NOMO-1 treated with dmso at 0.1 percent for 144 hours (cell line): ENCODE results near the gene CCDC54.
A peak's percentile ranks its signal among the peaks of the same experiment; 100 is the strongest.

ENCODE experiments used
- DNase-seq: peaks from one replicate; lab custom pipeline; 2025; ENCODE audit not compliant: unreplicated experiment; lab: John Stamatoyannopoulos, UW

CCDC54 gene

DNA sequence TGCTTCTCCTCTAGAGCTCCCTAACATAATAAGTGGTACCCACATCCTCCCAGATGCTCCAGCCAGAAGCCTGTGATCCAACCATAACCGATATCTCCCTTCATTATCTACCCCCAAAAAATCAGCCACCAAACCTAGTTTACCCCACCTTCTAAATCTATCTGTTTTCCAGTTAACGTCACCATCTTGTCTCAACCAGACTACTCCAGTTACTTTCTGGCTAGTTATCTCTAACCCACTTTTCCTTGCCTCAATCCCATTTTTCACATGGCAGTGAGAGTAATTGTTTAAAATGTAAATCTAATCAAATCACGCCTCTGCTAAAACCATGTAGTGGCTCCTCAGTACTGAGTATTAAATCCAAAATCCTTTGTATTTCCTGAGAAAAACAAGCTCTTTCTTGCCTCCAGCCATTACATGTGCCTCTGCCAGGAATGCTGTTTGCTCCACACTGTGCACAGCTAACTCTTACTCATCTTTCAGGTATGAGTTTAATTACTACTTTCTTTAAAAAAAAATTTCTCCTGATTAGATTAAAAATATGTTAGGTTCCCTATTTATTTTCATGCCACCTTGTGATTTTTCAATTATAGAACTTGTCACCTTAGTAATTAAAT, 15.4 kb downstream of the CCDC54 start:
- DNase-seq = no peak

DNA sequence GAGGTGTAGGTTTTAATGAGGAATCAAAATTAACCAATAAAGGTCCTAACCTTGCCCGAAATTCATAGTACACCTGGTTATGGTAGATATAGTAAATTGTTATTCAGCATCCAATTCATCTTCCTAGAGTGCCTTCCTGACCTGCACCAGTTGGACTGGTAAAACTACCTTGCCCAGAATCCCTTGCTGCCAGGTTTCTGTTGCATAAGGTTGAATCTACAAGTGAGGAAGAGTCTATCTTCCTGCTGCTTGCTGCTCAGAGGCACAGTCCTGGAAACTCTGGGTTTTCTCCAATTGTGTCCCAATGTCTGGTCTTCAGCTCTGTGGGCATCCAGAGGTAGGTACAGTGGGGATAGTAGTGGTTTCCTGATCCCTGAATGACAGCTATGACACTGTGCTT, 17.3 kb downstream of the CCDC54 start:
- DNase-seq = no peak

DNA sequence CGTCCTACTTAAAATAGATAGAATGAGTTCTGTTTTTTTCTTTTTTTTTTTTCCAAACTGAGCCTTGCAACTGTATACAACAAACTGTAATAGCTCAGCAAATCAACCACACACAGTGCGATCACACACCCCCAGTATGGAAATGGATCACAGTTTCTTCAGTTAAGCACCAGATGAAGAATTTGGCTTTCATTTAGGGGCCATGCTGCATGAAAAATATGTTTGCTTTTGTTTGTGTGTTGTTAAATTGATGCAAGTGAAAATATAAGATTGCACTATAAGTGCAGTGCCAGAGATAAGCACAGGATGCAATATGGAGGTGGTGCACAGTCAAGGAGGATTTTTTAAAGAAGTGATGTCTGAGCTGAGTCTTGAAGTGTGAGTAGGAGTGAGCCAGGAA, 17.8 kb downstream of the CCDC54 start:
- no peak for DNase-seq

DNA sequence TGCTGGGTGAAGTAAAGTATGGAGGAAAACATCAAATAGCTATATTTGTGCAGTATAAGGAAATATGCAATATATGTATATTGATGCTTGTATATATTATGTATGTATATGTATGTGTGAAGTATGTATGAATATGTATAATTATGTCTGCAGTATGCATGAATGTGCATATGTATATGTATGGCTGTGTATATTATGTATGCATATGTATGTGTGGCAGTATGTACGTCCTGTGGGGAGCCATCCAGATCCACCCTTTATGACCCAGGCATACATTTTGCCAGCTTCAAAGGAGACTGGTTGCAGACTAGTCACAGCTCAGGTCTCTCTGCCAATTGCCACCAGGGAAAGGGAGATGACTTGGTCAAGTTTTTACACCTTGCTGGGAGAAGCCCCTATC, 24.1 kb downstream of the CCDC54 start:
- DNase-seq = no peak

DNA sequence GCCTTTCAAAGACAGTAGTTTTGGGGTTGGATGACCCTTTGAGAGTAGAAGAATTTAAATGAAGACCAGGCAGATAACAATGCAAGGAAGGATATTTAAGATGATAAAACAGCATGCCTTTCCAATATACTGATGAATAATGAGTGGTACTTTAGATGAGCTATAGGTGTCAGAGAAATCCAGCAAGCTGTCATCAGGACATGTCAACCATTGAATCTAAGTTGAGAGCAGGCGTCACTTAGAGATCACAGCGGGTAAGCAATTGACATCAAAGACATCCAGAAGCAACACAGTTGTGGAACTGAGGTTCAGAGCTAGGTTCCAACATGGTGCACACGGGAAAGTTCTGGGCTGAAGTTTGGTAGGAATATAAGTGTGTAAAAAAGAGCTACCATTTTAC, 25.0 kb downstream of the CCDC54 start:
- DNase-seq = no peak

DNA sequence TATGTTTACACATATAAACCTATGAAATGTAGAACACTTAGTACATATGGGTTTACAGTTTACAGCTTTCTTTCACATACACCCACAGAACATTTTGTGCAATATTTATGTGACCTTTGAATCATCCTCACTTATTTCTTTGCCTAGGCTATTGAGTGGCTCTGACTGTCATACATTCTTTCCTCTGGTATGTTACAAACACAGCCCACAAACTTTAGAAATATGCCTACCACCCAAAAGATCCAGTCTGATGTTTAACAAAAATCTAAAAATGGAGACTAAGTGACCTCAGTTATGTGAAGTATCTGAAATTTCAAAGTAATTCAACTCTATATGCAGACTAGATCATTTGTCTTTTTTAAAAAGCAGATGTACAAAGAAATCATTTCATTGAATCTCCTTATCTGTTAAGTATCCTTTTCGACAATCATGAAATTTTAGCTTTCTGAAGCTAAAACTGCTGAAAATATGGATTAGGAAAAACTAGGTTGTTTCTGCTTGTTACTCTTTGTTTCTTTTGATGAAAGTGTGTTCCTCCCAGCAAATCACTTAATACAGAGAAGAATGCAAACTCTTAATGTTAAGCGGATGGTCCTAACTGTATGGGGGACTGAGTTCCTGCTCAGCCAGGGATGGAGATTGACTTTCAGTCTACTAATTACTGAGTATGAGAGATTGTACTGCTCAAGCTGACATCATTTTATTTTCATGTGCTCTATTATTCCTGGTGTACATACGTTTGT, 27.7 kb downstream of the CCDC54 start:
- no peak for DNase-seq

DNA sequence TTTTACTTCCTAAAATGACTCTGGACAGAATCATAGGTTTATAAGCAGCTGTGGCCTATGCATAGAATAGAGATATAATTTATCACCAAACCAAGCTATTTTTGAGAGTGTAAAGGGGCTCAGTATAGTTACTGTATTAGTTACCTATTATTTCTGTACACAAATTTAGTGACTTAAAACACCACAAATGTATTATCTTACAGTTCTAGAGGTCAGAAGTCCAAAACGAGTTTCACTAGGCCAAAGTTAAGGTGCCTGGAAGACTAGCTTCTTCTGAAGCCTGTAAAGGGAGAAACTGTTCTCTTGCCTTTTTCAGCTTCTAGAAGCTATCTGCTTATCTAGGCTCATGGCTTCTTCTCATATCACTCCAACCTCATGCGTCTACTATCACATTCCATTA, 30.1 kb downstream of the CCDC54 start:
- no peak for DNase-seq

DNA sequence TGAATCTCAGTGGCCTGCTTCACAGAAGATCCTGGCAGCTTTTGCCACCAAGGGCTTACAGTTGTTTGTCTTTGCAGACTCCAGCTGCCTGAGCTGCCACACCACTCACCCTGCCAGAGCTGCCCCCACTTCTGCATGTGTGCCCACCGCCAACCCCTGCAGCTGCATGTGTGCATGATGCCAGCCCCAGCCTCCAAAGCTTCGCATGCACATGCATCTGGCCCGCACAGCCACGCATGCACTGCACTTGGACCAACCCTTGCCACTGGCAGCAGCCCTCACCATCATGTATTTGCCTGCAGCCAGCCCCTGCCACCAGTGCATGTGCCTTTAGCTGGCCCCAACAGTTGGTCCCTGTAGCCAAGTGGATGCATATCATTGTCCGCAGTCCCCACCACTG, 31.3 kb downstream of the CCDC54 start:
- no peak for DNase-seq

DNA sequence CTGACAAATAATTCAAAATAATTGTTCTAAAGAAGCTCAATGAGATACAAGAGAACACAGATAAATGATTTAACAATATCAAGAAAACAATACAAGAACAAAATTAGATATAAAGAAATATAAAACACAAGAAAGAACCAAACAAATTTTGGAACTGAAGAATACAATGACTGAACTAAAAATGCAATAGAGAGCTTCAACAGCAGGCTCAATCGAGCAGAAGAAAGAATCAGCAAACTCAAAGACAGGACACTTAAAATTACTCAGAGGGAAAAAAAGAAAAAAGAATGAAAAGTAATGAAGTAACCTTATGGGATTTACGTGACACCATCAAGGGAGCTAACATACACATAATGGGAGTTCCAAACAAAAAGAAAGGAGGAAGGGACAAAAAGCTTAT, 32.1 kb downstream of the CCDC54 start:
- no peak for DNase-seq

DNA sequence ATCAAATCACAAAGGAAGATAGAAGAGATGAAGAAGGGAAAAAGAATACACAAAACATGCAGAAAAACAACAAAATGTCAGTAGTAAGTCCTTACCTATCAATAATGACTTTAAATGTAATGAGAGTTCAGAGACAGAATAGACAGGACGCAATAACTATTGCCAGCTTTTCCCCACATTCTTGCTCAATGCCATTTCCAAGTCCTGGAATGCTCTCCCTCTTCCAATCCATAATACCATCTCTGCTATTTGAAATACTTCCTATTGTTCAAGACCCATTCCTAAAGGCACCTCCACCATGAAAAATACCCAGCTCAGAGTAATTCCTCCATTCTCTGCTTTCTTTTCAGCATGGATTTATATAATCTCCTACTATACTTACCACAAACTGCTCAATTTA, 33.4 kb downstream of the CCDC54 start:
- DNase-seq = no peak

DNA sequence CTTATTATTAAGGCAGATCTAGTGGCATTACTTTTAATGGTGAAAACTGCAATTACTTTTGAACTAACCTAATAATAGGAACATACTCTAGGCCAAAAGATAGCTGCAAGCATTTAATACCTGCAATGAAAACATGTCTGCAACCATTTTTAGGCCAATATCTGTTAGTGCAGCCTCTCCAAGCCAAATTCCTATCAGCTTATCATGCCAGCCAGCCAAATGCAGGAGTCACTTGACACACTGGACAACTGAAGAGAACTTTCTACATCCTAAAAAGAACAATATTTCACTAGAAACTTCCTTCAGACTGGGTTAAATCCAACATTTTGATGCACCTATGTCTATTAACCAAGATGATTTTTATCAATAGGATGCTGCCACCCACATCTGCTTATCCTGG, 33.8 kb downstream of the CCDC54 start:
- DNase-seq = no peak

DNA sequence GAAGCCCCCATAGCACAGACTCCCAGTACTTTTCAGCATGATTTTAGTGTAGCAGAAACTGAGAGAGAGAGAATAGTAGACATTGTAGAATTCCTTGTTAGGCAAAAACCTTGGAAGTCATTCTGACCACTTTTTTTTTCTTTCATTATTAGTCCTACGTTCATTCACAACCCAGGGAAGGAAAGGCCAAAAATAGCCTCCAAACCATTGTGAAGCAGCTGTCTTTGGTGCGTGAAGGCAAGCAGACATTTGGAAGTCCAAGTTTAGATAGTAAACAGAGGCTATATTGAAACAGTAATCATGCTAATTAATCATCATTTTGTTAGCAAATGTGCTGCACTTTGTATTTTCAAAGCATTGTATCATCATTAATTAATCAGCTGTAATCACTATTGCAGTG, 34.5 kb downstream of the CCDC54 start:
- DNase-seq = no peak

DNA sequence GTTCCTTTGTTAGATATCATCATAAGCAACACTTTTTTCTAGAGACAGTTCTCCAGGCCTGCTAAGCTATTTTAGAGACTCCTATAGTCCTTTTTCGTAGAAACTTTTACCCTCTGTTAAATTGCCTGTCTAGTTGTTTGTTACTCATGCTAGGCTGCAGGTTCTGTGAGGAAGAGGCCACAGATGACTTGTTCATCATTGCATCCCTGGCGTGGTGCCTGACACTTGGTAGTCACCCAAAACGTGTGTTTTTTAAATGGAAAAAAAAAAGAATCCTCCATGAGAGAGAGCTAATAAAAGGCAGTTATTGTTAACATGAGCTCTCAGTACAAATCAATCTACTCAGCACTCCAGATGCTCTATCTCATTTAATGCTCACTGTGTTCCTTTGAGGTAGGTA, 35.1 kb downstream of the CCDC54 start:
- DNase-seq = no peak

DNA sequence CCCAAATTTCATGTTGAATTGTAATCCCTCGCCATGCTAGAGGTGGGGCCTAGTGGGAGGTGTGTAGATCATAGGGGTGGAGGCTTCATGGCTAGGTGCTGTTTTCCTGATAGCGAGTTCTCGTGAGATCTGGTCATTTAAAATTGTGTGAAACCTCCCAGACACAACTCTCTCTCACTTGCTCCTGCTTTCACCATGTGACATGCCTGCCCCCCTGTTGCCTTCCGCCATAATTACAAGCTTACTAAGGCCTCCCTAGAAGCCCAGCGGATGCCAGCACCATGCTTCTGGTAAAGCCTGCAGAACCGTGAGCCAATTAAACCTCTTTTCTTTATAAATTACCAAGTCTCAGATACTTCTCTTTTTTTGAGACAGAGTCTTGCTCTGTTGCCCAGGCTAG, 36.0 kb downstream of the CCDC54 start:
- no peak for DNase-seq

DNA sequence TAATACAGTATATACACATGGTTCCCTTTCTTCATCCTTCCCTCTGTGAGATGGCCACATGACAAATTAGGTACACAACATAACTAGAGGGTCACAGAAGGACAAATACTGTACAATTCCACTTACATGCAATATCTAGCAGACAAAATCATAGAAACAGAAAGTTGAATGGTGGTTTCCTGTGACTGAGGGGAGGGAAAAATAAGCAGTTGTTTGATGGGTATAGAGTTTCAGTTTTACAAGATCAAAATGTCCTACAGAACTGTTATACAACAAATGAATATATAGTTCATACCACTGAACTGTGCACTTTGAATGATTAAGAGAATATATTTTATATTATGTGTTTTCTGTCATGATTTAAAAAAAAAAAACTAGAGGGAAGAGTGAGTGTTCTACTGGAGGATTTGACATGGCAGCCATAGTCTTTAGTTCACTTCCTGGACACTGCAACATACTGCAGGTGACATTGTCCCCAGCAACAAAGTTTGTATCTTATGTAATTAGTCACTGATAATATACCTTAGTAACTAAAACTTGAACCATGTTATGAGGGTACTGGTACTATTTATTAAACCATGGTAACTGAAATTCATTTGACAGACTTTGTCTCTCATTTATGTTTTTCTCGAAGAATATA, 37.2 kb downstream of the CCDC54 start:
- no peak for DNase-seq

DNA sequence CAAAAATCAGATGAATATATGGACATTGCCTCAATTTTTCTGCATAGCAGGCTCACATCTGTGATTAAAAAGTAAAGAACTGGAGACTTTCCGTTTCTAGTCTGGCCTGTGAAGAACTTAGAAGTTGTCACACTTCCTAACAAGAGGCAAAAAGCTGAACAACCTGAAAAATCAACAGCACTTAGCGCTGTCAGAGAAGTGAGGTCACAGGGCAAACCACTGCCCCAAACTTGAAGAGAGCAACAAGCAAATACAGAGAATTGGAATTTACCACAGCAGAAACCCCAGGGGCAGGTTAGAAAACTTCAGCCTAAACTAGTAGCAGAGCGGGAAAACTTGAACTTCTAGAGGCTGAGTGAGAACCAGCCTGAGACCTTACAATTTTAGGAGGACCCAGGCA, 38.9 kb downstream of the CCDC54 start:
- DNase-seq = no peak

DNA sequence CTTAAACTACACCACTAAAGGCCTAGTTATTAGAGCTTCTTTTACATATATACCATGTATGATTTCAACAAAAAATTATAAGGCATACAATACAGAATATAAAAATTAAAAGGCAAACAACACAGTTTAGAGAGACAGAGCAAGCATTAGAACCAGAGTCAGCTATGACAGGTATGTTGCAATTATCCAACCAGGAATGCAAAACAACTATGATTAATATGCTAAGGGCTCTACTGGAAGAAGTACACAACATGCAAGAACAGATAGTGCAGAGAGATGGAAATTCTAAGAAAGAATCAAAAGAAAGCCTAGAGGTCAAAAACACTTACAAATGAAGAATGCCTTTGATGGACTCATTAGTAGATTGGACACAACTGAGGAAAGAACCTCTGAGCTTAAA, 39.6 kb downstream of the CCDC54 start:
- no peak for DNase-seq

DNA sequence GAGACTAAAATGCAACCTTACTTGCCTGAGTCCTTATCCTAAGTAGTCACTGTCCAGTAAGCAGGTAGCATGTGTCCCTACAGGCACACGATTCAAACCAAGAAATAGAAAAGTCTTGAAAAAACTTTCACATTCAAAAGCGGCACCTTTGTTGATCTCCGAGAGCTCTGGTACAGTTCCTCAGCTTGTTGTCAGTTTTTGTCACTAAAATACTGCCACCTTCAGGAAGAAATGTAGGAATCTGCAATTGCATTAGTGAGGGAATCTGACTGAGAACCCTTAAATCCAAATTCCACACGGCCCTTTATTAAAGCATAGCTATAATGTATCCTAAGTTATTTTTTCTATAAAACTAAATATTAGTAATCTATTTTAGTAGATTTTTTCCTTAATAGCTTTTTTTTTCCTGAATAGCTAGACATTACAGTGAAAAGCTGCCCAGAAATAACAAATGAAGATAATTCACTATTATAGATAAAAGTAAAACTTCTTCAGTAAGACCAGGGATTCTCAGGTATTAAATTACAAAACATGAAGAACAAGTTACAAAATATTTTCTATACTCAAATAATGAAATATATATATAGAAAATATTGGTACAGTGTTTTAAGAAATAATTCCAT, 44.0 kb downstream of the CCDC54 start:
- peak; percentile 17 for DNase-seq

DNA sequence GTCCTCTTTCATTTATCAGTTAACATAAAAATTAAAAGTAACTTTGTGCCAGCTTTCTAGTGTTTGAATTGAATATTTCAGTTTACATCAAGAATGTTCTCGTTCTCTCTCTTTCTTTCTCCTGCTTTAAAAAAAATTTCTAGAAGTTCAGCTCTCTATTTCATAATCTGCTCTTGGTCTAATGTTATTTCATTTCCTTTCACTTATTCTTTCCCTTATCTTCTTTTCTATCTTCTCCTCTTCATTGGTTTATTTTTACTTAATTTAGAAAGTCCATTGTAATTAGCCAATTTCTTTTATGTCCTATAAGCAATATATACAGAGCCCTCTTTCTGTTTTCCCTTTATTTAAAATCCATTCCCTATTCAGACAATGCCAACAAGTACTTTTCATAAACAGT, 44.6 kb downstream of the CCDC54 start:
- no peak for DNase-seq

DNA sequence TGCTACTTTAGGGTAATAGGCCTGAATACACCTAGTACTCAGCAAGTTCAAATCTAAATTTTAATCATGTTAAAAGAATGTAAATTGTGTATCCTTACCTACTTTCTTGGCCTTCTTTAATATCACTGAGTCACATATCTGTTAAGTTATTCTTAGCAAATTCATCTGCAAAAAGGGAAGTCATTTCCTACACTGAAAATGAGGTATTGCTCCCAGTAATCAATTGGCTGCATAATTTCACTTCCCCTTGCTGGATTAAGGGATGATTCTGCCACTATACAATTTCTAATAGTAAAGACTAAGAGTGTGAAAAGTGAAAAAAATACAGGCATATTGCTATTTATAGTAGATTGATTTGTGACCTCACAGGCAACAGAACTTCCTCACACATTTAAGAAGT, 47.8 kb downstream of the CCDC54 start:
- DNase-seq = peak; percentile 50

DNA sequence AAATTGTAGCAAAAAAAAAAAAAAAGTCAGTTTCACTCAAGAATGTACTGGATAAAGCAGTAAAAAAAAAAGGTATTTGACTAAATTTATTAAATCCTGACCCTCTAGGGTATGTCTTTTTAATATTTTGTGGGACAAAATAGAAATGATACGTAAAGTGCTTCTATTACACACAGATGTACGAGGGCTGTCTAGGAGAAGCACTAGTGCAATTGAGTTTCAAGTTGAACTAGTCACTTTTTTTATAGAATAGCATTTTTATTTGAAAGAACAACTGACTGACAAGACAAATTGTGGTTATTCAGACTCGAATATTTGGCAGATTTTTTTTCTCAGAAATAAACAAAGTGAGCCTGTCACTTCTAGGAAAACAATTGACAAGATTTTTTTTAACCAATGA, 49.0 kb downstream of the CCDC54 start:
- DNase-seq = no peak
